ENCODE results near the gene CTXND1.

DNA sequence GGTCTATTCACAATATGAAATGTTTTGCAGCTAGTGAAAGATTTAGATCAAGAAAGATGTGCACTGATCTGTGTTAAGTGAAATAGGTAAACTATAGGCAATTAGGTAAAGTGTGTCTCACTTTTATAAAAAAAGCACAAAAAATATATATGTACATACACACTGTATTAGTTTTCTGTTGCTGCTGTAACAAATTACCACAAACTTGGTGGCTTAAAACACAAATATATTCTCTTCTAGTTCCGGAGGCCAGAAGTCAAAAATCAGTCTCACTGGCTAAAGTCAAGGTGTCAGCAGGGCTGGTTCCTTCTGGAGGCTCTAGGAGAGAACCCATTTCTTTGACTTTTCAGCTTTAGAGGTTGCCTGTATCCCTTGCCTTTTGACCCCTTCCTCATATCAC, 88.1 kb downstream of the CTXND1 start:
- TF ChIP-seq, protein P1, sequence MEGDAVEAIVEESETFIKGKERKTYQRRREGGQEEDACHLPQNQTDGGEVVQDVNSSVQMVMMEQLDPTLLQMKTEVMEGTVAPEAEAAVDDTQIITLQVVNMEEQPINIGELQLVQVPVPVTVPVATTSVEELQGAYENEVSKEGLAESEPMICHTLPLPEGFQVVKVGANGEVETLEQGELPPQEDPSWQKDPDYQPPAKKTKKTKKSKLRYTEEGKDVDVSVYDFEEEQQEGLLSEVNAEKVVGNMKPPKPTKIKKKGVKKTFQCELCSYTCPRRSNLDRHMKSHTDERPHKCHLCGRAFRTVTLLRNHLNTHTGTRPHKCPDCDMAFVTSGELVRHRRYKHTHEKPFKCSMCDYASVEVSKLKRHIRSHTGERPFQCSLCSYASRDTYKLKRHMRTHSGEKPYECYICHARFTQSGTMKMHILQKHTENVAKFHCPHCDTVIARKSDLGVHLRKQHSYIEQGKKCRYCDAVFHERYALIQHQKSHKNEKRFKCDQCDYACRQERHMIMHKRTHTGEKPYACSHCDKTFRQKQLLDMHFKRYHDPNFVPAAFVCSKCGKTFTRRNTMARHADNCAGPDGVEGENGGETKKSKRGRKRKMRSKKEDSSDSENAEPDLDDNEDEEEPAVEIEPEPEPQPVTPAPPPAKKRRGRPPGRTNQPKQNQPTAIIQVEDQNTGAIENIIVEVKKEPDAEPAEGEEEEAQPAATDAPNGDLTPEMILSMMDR (IDR thresholded peaks at IDR 0.05; ENCODE audit: low read depth, low read length) = no peak
- no peak for TF ChIP-seq EZH2phosphoT487 (IDR thresholded peaks at IDR 0.05; ENCODE audit: low read depth)
